HepG2 (cell line): Measurements from ENCODE around the gene FXYD1. TPM values are rescaled to one million over a fixed set of nuclear protein-coding genes. Genes with fewer than 3 reads are reported as not detected.
A peak's percentile ranks its signal among the peaks of the same experiment; 100 is the strongest.

Source experiments
- ARID2 ChIP-seq: sonication (generic); formaldehyde crosslinking; IDR thresholded peaks from 2 replicates; pipeline ENCODE4 v1.8.1; 2022; ENCODE audit warnings: mild to moderate bottlenecking, missing genetic modification reagents, borderline replicate concordance
- ATF7 ChIP-seq, 2 experiments: fragments of 450-650 bp in 1 of 2; sonication (generic) in 1 of 2; formaldehyde crosslinking in 1 of 2; IDR thresholded peaks; 2 replicates each; pipeline versions ENCODE4 v1.4.0 to v1.6.1; 2016 to 2020; ENCODE audit warnings: antibody characterized with exemption in 1 of 2, mild to moderate bottlenecking in 1 of 2, missing genetic modification reagents in 1 of 2
- CTCF ChIP-seq: sonication (generic); formaldehyde crosslinking; IDR thresholded peaks from 2 replicates; pipeline ENCODE4 v1.5.0; 2020; ENCODE audit warnings: mild to moderate bottlenecking, missing genetic modification reagents, moderate library complexity
- HNF1A ChIP-seq, 2 experiments: sonication (generic) in 1 of 2; formaldehyde crosslinking in 1 of 2; IDR thresholded peaks; 2 replicates each; pipeline versions ENCODE4 v1.4.0 to v1.6.1; 2016 to 2020; ENCODE audit warnings: borderline replicate concordance in 1 of 2, low read depth in 1 of 2, mild to moderate bottlenecking in 1 of 2, missing genetic modification reagents in 1 of 2
- NR0B2 ChIP-seq: sonication (generic); formaldehyde crosslinking; IDR thresholded peaks from 2 replicates; pipeline ENCODE4 v1.4.0; 2020; ENCODE audit warnings: mild to moderate bottlenecking, missing genetic modification reagents
- PRMT3 ChIP-seq: sonication (generic); formaldehyde crosslinking; IDR thresholded peaks from 2 replicates; pipeline ENCODE4 v1.8.1; 2022; ENCODE audit warnings: low read depth, mild to moderate bottlenecking, moderate library complexity, missing genetic modification reagents, borderline replicate concordance
- SRSF1 ChIP-seq: fragments of 200-400 bp; formaldehyde crosslinking; optimal IDR thresholded peaks from 2 replicates; pipeline ENCODE3; 2017; ENCODE audit warnings: mild to moderate bottlenecking, low read depth, low read length, moderate library complexity
- TBX2 ChIP-seq: sonication (generic); formaldehyde crosslinking; IDR thresholded peaks from 2 replicates; pipeline ENCODE4 v1.5.0; 2020; ENCODE audit warnings: missing genetic modification reagents, mild to moderate bottlenecking, borderline replicate concordance
- TRIM22 ChIP-seq: fragments of 450-650 bp; IDR thresholded peaks from 2 replicates; pipeline ENCODE4 v1.6.1; 2017
- U2AF1 ChIP-seq: fragments of 200-400 bp; formaldehyde crosslinking; optimal IDR thresholded peaks from 2 replicates; pipeline ENCODE3; 2017; ENCODE audit warnings: mild to moderate bottlenecking, low read depth, low read length
- ZBTB21 ChIP-seq: sonication (generic); formaldehyde crosslinking; IDR thresholded peaks from 2 replicates; pipeline ENCODE4 v1.4.0; 2020; ENCODE audit warnings: missing genetic modification reagents
- ZNF687 ChIP-seq: sonication (generic); formaldehyde crosslinking; IDR thresholded peaks from 2 replicates; pipeline ENCODE4 v1.5.1; 2020; ENCODE audit warnings: mild to moderate bottlenecking, missing genetic modification reagents, moderate library complexity
- ZNF776 ChIP-seq: sonication (generic); formaldehyde crosslinking; IDR thresholded peaks from 2 replicates; pipeline ENCODE4 v1.4.0; 2020; ENCODE audit warnings: mild to moderate bottlenecking, missing genetic modification reagents
- polyA plus RNA-seq, 8 experiments: library from polyadenylated mRNA; depleted of rRNA in 3 of 8; stranded (reverse) in 7 of 8; unstranded in 1 of 8; fragments of >200 nt; fragmentation: Illumina TruSeq in 4 of 8; extraction: Trizol in 4 of 8; gene quantifications; 2 replicates each; pipeline versions ENCODE4 v1.2.1 to v1.2.3, GENCODE V29; 2011 to 2016; ENCODE audit warnings: low read depth in 4 of 8, missing spikeins in 1 of 8, mixed read lengths in 1 of 8; ENCODE audit not compliant: insufficient read depth in 1 of 8
- total RNA-seq, 5 experiments: library from RNA; depleted of rRNA; stranded (reverse); fragments of >200 nt; fragmentation: Illumina TruSeq; extraction: Trizol; gene quantifications; 2 replicates each; pipeline ENCODE4 v1.2.3, GENCODE V29; 2016; ENCODE audit warnings: low read depth in 1 of 5

FXYD1 gene
- total and polyA plus RNA-seq, 2 of the 13 experiments (the other 11 are each of a cell fraction or from before 2014, with no cell fraction given) = 31.2 TPM; not detected in 1

- TF ChIP-seq HNF1A (IDR thresholded peaks at IDR 0.05; ENCODE audit: low read depth) (no peak), HNF1A (CRISPR knock-in tag; IDR thresholded peaks at IDR 0.05; ENCODE audit: borderline replicate concordance) (no peak), ATF7 (IDR thresholded peaks at IDR 0.05) (peak; percentile 96), ATF7 (CRISPR knock-in tag; IDR thresholded peaks at IDR 0.05) (no peak), PRMT3 (no peak), ZNF687 (CRISPR knock-in tag) (peak; percentile 74), TBX2 (CRISPR knock-in tag) (no peak), ARID2 (CRISPR knock-in tag) (no peak), U2AF1 (no peak), SRSF1 (no peak), ZNF776 (CRISPR knock-in tag) (no peak), CTCF (0 out of 2 replicates have a peak, but pooled peaks have one; percentile 11), NR0B2 (CRISPR knock-in tag) (no peak), ZBTB21 (CRISPR knock-in tag) (peak; percentile 76), TRIM22 (no peak)
These were observed 25.5 kb upstream of the FXYD1 start (continued) for GRCh38 chr19:35112995-35113688.
